NB4 (cell line): Measurements from ENCODE around the gene PIAS4.

Experiments used
- POLR2A ChIP-seq: IDR thresholded peaks from 2 replicates; pipeline ENCODE4 v1.6.1; 2011; ENCODE audit warnings: mild to moderate bottlenecking; ENCODE audit not compliant: insufficient read length; ENCODE audit errors: extremely low read depth
- TF ChIP-seq, protein P1 (sequence below): IDR thresholded peaks from one replicate; pipeline ENCODE4 v1.5.1; 2012; ENCODE audit warnings: low read depth, low read length

DNA sequence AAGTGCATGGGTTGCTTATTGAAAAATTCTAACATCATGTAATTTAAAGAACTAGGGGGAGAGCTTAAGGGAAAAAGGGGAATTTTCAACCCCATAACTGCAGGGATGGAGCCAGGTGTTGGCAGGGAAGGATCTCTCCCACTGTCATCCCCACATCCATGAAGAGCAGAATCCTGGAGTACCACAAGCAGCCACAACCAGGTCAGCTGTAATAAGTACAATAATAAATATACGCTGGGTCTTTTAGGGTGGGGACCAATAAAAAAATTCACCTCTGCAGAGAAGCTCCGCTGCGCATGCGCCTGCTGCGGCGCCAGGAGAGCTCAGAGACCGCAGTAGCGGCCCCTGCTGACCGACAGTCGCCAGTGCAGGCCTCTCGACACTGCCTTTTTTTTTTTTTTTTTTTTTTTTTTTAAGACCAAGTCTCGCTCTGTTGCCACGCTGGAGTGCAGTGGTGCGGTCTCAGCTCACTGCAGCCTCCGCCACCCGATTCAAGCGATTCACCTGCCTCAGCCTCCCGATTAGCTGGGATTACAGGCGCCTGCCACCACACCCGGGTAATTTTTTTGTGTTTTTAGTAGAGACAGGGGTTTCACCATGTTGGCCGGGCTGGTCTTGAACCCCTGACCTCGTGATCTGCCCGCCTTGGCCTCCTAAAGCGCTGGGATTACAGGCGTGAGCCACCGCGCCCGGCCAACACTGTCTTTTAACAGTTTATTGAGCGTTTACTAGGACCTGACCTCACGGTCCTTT is 19.7 kb upstream of the PIAS4 start:
- TF ChIP-seq, protein P1, sequence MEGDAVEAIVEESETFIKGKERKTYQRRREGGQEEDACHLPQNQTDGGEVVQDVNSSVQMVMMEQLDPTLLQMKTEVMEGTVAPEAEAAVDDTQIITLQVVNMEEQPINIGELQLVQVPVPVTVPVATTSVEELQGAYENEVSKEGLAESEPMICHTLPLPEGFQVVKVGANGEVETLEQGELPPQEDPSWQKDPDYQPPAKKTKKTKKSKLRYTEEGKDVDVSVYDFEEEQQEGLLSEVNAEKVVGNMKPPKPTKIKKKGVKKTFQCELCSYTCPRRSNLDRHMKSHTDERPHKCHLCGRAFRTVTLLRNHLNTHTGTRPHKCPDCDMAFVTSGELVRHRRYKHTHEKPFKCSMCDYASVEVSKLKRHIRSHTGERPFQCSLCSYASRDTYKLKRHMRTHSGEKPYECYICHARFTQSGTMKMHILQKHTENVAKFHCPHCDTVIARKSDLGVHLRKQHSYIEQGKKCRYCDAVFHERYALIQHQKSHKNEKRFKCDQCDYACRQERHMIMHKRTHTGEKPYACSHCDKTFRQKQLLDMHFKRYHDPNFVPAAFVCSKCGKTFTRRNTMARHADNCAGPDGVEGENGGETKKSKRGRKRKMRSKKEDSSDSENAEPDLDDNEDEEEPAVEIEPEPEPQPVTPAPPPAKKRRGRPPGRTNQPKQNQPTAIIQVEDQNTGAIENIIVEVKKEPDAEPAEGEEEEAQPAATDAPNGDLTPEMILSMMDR: peak; percentile 66
- TF ChIP-seq POLR2A: no peak
